ENCODE measurements around the gene CCSER1.

DNA sequence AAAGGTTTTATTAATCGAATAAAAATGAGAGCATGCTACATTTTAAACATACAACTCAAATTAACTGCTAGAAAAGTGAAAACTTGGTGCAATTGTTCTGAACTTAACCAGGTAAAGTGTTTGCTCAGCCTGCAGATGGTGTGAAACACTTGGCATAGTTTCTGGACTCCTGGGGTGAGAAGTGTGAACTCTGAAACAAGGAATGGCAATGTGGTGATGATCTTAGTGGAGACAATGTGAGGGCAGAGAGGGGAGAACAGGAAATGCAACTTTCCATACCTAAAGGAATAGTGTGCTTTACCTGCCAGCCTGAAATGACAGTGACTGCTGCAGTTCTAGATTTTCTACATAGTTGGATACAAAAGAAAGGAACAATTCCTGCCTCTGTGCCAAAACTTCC, 57.4 kb downstream of the CCSER1 start:
- TF ChIP-seq EZH2 (IDR thresholded peaks at IDR 0.05; ENCODE audit: insufficient read depth, poor library complexity, severe bottlenecking) (no peak), EZH2phosphoT487 (IDR thresholded peaks at IDR 0.05; ENCODE audit: insufficient read depth, low read depth) (no peak)

Data from GM23248 (cell line).